ENCODE results near the gene CRYBG1.

- TF ChIP-seq CDX4 (CRISPR knock-in tag; IDR thresholded peaks at IDR 0.05; ENCODE audit: borderline replicate concordance) (no peak), CTCF (IDR thresholded peaks at IDR 0.05) (no peak)
These were observed 142.0 kb downstream of the CRYBG1 start for GRCh38 chr6:106502559-106502958.

Data from WTC11 (cell line).